Epithelial cell of prostate (primary cell): ENCODE data around the gene NPS.

Experiments used
- DNase-seq: peaks from one replicate; pipeline ENCODE4 v3.0.0-alpha.2; 2011; ENCODE audit warnings: low read depth, low spot score
- H3K27ac ChIP-seq: fragments of 450-650 bp; 2 replicates; pipeline ENCODE4 v1.5.1; 2017; ENCODE audit warnings: mild to moderate bottlenecking

NPS gene

DNA sequence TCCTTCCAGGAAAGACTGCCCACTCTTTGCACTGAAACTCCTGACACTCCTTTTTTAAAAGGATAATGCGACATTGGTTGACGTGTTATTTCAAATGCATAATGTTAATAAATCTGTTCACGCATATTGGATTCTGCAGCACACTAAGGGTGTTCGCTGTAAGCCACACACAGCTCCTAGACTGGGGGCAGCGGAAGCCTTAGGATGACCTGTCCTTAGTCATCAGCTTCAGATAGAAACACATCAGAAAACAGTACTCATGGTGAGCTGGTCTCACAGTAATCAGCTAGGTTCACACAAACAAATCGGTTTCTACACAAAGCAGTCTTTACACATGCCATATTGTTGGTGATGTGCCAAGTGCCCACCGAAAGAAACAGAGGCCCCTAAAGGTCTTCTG lies 4.3 kb downstream of the NPS start:
- DNase-seq = no peak
- no peak overlapping the region for H3K27ac ChIP-seq

DNA sequence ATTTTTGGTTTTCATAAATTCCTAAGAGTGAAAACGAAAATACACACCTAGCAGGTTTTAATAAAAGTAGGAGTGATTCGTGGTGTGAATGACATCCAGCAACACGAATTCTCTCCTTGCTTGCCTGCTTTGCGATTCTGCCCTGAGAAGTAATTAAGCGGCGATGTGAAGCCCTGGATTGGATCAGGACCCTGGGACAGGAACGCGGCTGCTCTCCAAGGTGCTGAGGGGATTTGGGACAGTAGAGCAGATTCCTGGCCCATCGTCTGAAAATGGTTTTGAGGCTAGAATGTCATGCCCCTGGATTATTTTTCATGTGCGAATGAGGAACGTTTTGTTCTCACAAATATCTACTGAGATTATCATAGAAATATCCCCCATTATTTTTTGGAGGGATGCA lies 7.8 kb downstream of the NPS start:
- no peak for DNase-seq
- H3K27ac ChIP-seq = no peak overlapping the region

DNA sequence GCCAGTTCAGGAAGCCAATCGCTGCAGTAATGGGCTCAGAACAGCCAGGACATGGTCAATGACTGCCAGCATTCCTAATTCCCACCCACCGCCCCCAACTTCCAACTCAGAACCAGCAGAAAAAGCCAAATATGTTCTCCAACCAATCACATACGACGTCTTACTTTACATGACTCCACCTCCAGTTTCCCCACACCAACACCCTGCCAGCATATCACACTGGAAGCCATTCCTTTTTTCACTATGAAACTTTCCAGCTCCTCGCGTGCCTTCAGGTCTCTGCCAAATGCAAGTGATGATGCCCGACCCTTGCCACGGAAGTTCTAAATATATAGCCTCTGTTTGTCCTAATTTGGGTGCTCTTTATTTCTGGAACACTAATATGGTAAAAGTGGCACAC lies 12.5 kb downstream of the NPS start:
- no peak overlapping the region for H3K27ac ChIP-seq
- no peak for DNase-seq

DNA sequence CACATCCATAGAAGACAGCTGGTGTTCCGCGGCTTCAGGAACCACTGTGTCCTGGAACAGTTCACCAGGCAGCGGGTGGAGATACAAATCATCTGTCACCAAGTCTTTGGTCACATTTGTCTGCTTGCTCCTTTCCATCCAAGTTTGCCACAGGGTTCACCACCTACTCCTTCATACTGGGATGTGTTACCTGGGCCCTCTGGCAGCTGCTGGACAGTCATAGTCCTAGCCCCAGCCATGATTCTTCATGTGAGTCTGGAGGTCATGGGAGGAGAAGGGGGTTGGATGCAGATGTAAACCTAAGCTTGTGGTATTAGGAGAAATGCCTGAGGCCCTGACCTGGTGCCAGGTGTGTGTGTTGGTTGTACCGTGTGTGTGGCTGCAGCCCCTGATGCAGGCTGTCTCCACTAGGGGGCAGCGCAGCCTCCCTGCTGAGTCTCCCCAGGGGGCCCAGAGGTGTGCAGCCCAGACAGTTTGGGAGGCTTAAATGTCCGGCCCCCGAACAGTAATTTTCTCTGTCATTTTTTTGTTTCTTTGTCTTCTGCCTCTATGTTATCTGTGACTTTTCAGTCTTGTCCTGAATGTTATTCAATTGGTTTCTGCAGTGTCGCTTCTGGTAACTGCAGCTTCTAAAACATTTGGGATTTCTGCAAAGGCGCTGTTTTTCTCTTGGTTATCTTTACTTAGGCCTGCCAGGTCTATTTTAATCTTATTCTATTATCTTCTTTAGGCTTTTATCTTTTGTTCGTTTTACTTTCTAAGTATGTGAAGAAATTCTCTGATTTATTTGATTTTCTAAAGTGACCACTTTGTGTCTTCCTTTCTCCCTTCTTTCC lies 14.8 kb downstream of the NPS start:
- no peak overlapping the region for H3K27ac ChIP-seq
- no peak for DNase-seq

DNA sequence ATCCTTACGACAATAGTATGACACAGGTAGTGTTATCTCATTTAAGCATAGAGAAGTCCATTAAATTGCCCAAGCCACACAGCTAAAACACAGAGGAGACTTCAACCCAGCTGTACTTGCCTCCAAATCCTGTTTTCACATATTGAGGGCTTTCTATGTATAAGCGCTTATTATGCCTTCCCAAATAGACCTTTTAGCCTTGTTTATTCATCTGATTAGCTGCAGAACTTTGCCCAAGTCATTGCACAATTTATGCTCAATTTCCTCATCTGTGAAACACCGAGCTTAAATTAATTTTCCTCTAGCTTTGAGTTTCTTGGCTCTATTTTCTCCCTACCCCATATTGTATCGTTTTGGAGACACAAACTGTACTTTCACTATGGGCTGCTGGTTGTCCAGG lies 15.5 kb downstream of the NPS start:
- H3K27ac ChIP-seq = no peak overlapping the region
- no peak for DNase-seq

DNA sequence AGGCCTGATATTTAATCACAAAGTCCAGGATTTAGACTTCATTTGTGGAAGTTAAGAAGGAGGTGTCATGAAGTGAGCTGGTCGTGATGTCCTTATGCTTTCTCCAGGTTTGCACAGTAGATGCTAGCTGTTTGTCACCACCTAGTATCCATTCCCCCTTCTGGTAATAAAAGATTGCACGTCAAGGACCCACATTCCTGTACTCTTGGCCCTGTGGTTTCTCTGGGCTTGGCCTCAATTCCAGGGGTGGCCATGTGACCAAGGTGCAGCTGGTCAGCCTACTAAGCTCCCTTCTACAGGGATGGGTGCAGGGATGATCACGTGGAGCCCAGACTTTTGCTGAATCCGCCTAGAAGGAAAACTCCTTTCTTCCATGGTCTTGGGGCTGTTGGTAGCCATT lies 16.5 kb downstream of the NPS start:
- DNase-seq = no peak
- H3K27ac ChIP-seq = no peak overlapping the region

DNA sequence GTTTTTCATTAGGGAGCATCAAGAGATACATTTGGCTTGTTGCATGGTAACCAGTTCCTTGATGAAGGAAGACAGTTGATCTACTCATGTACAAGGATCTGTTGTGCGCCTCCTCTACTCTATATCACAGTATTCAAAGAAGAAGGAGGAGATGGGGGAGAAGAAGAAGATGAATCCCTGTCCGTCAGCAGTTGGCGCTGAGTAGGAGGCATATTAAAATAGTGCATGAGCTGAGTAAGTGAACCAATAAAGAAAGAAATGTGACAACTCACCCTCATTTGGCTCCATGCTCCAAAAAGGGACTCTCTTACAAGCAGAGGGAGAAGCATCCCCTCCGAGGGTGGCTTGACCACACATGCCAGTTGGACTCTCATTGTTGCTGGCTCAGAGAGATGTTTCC lies 20.1 kb downstream of the NPS start:
- DNase-seq = no peak
- H3K27ac ChIP-seq = no peak overlapping the region

DNA sequence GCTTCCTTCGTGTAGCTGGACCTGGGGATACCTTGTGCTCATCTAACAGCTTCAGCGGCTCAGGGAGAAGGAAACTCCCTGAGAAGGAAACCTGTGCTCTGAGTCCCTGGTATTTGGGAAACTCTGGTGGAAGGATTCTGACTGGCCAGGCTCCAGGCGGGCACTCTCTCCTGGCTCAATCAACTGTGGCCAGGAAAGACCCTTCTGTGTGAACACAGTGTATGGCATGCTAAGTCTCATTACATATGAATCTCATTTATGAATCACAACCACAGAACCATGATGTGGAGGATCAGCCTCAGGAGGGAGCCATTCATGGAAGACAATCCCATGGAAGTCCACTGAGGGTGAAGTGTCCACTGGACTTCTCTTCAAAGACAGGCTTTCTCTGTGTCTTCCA lies 20.9 kb downstream of the NPS start:
- DNase-seq = no peak
- H3K27ac ChIP-seq = no peak overlapping the region

DNA sequence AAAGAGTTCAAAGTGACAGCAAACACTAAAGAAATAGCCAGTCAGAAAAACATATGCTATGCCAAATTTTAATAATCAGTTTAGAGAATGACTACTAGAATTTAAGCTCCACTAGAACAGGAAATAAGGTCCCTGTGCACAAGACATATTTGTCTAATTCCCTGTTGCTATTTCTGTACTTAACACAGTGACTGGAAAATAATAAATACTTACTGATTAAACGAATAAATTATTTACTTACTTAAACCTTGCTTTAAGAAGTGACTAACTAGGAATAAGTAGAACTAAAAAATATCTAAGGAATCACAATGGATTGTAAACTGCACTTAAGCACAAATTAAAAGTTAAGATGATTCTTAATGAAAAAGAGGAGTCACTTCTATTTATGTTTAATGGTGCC lies 22.3 kb downstream of the NPS start:
- no peak for DNase-seq
- H3K27ac ChIP-seq = no peak overlapping the region

DNA sequence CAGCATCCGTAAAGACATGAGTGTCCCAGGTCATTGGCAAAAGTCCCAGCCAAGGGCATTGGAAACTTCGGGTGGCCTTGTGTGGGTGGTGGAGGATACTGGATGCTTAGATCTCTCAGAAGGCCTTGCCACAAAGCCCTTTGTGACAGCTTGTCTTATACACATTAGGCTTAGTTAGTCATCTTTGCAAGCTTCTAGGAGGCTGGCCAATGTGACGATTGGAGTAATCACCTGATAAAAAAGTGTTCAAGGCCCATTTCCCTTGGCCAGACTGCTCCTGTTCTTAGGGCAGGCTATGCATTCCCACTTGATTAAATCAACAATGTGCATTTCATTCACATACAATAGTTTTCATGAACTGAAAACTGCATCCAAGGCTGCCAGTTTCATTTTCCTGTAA lies 26.9 kb downstream of the NPS start:
- no peak for DNase-seq
- H3K27ac ChIP-seq = no peak overlapping the region

DNA sequence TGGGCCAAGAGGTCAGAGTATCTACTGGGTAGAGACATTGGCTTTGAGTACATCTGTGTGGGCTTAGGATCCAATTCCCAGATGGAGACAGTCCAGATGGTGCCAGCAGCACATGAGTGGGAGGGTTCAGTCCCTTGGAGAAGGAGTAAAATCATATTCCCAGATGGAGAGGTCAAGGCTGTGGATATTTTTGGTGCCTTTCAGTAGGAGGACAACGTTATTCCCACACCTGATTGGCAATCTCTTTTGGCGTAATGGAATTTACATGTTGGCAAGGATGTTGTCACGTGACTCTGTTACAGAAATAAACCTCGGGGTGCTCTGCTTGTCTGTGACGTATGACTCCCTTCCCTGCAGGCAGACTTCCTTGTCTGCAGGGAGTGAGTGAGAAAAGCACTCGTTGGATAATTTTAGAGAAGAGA lies 27.6 kb downstream of the NPS start:
- no peak for DNase-seq

DNA sequence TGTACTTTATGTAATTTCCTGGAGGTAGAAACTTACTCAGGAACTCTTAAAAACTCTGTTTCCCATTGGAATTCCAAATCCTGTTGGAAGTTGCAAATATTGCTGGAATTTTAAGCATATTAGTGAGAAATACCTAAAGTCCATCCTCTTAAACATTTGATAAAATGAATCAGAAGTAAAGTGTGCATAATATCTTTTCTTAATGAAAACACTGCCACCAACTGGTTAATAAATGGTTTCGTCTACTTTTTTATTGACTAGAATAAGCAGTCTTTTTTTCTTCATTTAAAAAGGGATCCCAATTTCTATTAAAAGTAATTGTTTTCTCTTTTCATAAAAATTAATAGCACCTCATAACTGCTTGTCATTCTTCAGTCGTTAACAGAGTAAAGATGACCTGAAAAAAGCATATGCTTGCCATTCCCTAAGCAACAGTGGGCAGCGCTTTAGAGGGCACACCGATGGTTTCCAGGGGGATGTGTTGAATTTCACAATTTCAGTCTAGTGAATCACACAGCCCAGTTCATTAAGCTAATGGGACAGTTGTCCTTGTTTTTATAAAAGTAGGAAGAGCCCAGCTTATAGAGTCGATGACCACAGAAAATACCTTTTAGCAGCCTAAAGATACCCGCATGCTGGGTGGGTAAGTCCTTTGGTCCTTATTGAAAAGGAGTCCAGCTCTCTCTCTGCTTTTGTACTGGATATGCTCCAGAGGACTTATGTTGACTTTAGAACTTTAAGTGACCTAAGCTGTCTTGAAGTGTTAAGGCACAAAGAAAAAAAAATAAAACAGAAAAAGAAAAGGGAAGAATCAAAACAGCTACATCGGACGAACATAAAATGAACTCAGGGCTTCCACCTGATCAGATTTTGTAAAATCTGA lies 28.5 kb downstream of the NPS start:
- H3K27ac ChIP-seq = no peak overlapping the region
- no peak for DNase-seq

More for the DNA sequence above, 27.6 kb downstream of the NPS start:
- no peak overlapping the region for H3K27ac ChIP-seq

DNA sequence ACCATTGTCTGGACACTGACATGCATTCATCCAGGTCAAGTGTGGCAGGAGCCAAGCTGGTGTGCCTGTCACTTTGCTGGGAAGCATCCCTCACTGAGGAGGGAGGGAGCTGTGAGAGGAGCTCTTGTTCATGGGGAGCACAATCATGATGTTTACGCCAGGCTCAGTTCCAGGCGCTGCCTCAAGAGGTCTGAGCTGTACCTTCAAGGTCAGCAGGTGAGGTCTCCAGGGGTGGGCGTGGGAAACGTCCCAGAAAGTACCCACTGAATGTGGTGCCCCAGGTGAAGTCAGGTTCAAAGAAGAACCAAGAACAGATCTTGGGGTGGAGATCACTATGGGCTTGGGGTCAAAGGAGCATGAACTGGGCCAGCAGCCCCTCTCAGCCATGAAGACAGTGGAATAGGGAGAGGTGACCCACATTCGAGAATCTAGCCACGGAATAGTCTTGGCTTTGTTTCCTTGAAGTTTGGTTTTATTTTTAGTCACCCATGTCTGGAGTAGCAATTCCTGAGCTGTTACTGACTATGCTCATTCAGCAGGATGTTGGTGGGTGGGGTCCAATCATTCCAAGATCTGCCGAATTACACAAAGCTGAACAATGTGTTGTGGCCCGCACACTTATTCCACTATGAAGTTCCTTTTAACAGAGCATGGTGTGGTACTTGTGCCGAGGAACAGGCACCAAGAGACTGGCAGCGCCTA lies 29.3 kb downstream of the NPS start:
- no peak for DNase-seq

DNA sequence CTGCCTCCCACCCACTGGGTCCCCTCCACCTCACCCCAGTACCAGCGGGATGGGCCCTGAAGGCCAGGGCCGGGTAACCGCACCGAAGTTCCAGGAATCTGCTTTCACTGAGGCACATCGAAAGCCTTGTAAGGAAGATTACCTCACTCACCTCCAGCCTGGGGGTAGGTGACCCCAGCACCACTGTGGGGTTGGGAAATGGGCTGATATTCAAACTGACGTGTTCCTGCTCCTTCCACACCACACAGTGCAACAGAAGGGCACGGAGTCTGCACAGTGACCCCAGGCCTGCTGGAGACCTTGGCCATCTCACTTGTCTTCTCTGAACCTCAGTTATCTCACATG lies 29.8 kb downstream of the NPS start:
- no peak overlapping the region for H3K27ac ChIP-seq
- no peak for DNase-seq

More for the DNA sequence above, 29.3 kb downstream of the NPS start:
- H3K27ac ChIP-seq = no peak overlapping the region

DNA sequence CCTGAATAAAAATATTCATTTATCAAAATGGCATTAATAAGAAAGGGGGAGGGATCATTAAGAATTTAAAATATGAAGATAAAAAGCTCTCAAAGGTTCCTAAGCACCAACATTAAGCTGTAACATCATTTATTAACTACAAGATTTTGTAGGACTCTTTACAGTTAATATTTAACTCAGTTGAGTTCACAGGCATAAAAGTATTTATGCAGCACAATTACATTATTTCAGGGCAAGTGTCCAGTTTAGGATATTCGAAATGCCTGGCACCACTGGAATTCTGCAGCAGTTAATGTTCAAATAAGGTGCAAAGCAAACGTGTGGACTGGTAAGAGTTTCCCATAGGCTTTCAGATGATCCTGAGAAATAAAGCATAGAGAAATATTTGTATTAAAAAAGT lies 30.5 kb downstream of the NPS start:
- no peak overlapping the region for H3K27ac ChIP-seq

DNA sequence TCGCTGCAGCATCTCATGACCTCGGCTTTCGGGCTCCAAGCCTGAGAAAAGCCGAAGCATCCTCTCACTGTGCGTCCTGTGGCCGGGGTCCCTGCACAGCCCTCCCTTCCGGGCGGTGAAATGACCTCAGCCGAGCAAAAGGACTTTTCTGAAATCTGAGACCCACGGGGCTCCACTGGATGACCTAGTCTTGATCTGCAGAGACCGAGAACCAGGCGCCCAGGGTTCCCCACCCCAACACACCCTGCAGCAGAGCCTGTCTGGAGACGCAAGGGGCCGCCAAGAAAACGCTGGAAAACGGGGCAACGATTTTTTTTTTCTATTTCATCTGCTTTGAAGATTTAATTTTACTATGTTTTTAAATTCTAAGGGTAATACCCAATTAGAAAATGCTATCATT lies 31.7 kb downstream of the NPS start:
- DNase-seq = no peak
- no peak overlapping the region for H3K27ac ChIP-seq

More for the DNA sequence above, 30.5 kb downstream of the NPS start:
- no peak for DNase-seq

DNA sequence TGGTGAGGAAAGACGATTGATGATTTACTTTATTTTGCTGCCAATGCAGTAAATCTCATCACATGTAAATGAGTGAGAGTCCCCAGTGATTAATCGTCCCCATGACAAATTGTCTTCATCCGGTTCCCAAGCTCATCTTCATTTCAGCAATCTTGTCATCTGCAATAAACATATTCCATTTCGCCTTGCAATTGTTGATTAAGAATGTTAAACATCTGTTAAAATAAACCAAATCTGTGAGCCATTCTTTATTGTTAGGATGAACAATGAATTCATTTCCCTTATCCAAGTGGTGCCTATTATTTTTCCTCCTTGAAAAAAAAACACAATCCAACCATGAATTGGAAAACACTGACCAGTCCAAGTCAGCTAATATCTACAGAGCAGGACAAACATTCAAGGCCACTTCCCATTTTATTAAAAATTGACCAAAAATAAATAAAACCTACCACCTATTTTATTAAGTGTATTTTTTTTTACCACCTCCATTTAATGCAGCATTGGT lies 36.5 kb downstream of the NPS start:
- H3K27ac ChIP-seq = no peak overlapping the region
- no peak for DNase-seq

DNA sequence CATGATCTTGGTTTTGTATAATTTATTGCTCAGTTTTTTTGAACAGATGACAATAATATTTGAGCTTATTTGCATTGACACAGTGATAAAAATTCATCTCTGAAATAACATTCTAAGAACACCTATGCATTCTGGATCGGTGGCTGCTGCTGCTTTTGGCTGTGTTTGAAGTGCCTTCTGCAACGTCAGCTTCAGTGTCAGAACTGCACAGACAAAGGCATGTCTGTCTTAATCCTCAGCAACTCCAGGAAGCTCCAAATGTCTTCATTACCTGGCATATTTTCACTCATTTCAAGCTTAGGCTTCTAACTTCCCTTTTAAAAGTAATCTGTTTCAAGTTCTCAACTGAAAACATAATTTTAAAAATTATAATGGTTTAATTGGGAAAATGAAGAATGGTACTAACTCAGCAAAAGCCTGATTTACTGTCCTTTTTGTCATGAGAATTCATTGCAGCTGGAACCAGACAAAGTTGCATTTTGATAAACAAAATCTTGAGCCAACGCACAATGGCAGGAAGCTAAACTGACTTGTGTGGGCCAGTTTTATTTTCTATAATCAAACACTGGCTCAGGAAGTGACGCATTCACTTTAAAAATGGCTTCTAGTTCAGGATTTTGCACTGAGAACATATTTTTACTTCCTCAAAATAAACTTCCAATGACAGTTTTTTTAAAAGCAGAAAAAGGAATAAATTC lies 38.7 kb downstream of the NPS start:
- H3K27ac ChIP-seq = no peak overlapping the region
- no peak for DNase-seq

DNA sequence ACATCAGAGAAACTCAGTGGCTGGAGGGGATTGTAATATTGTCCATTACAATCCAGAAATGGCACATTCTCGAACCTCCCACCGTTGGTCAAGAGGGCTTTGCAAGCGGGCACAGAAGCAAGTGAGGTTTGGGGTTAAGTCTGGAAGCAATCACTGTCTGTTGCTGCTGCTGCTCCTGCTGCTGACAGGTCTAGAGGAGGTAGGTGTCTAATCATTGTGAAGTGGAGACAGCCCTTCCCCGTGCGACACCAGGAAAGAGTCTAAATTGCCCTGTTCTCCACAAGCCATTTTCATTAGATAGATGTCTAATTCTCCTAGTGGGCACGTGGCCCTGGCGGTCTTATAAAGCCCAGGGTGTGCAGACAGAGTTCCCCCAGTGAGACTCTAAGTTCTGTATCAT lies 43.5 kb downstream of the NPS start:
- H3K27ac ChIP-seq = no peak overlapping the region

DNA sequence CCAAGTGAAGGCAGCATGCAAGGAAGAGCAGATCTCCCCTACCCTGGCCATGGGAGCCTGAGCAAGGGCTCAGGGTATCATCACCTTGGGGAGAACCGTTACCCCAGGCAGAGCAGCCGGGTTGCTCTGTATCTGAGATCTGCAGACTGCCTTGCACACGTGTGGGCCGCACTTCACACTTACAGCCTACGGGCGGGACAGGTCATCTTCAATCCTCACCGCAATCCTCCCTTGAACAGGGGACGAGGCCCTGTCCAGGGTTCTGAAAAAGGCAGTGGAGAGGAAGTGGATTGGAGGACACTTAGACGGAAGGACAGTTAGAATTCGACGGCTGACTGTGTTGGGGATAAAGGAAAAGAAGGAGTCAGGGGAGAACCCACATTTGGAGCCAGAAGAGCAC lies 51.4 kb downstream of the NPS start:
- H3K27ac ChIP-seq = no peak overlapping the region
- no peak for DNase-seq

More for the DNA sequence above, 43.5 kb downstream of the NPS start:
- no peak for DNase-seq
